ENCODE data around the gene ACTN4.

The ACTN4 gene

DNA sequence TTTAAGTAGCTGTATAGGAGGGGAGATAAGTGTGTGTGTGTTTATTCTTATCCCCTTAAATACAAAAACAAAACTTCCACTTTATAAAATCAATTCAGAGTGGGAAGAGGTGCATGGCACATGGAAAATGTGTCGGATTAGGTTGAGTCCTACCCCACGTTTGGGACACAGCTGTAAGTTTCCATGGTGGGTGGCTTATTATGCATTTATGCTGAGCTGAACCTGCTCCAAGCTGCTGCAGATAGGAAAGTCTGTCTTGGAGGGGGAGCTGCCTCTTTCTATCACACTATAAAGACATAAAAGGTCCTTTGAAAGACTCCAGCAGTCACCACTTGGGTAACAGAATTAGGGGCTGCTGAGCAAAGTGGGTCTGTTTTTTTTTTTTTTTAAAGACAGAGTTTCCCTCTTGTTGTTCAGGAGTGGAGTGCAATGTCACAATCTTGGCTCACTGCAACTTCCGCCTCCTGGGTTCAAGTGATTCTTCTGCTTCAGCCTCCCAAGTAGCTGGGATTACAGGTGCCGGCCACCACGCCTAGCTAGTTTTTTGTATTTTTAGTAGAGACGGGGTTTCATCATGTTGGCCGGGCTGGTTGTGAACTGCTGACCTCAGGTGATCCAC lies 15.2 kb downstream of the ACTN4 start:
- no peak for DNase-seq

DNA sequence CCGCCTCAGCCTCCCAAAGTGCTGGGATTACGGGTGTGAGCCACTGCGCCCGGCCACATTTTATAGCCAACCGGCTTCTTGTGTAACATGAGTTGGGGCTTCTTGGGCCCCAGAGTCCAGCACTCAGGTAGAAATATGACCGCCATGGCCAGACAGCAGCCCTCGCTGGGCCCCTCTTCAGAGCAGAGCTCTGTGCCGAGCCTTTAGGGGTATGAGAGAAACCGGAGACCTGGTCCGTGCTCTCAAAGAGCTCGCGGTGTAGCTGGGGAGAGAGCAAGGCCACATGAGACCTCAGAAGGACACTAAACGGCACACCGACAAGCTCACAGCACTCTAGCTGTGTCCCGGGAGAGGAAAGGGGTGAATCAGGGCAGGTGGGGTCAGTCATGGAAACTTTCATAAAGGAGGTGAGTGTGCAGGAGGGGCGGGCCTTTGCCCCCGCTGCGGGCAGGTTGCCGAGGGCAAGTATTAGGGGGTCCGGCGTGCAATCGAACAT lies 15.8 kb downstream of the ACTN4 start:
- no peak for DNase-seq

GRCh38 chr19:38663957-38664502 lies 16.6 kb downstream of the ACTN4 start:
- DNase-seq = peak; percentile 89

DNA sequence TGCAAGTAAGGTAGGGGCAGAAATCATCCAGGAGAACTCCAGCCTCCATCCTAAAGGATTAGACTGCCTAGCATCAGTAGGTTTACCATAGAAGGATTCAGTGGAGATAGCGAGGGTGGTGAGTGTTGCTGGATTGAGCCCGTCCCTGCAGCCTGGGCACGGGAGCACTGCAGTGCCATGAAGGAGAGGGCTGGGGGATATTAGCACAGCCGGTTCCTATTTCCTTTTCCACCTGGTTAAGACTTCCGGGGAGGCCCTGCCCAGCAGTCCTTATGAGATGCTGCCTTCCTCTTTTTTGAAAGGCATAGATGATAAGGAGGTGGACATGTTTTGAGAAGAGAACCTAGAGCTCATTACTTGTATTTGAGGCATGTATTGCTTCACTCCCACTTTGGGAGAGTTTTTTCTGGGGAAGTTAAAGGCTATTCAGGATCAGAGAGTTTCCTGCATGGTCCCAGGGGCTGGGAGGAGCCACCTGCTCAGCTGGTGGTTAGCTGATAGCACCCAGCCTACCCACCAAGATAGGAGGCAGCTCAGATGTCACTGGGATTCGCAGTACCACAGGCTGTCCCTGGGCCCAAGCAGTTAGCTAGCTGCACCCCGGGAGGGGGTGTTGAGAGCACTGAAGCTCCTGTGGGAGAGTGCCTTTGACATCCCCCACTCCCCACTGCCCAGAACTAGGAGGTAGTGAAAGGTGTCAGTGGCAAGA lies 17.2 kb downstream of the ACTN4 start:
- peak; percentile 98 for DNase-seq

DNA sequence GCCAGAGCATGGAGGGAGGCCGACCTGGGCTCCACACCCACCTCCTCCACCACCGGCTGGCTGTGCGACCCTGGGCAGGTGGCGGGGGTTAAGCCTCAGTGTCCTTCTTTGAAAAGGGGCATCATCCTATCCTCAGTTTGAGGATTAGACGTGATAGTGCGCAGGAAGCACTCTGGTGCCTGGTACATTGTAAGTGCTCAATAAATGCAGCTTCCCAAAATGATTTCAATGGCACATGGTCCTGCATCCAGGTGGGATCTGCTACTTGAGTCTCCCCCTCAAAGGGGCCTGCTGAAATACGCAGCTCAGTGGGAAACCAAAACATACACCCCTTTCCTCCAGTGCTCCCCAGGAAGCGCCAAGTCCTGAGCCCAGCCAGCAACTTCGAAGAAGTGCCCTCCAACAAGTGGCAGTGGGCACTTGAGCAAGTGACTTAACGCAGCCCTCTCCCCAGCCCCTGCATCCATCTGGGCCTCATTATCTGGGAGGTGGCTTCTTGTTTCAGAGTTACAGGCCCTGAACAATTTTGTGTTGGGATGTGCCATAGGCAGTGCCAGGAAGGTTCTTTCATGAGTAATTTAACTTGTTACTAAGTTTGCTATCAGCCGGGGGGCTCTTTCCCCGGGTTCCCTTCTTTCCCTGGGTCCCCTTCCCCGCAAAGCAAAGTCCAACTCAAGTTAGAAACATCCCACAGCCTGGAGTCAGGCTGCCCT lies 17.9 kb downstream of the ACTN4 start:
- no peak for DNase-seq

DNA sequence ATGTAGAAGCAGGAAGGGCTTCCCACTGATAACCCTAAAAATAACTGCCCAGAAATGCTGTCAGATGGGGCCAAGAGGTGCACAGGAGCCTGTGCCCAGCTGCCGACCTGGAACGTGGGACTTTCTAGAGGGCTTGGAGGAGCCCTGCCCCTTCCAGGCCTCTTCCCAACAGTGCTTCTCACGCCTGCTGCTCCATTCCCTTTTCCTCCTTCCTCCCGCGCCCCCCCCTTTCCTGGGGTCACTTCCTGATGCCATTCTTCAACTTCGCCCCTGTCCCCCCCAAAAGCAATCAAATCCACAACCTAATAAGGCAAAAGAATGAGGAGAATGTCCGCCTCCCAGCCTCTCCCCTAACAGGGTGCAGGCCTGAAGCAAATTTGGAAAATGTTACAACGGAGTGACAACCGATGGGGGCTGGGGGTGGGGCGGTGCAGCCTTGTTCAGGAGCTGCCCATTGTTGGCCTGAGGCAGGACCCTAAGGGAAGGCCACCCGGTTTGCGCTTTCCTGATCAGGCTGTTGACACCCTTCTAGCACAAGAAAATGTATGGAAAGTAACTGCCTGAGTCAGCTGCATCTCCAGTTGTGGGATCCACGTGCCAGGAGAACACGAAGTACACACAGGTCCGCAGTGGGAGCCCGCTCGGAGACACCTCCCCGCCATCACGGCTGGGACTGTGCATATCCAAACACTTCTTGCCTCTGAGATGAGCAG lies 18.7 kb downstream of the ACTN4 start:
- no peak for DNase-seq

DNA sequence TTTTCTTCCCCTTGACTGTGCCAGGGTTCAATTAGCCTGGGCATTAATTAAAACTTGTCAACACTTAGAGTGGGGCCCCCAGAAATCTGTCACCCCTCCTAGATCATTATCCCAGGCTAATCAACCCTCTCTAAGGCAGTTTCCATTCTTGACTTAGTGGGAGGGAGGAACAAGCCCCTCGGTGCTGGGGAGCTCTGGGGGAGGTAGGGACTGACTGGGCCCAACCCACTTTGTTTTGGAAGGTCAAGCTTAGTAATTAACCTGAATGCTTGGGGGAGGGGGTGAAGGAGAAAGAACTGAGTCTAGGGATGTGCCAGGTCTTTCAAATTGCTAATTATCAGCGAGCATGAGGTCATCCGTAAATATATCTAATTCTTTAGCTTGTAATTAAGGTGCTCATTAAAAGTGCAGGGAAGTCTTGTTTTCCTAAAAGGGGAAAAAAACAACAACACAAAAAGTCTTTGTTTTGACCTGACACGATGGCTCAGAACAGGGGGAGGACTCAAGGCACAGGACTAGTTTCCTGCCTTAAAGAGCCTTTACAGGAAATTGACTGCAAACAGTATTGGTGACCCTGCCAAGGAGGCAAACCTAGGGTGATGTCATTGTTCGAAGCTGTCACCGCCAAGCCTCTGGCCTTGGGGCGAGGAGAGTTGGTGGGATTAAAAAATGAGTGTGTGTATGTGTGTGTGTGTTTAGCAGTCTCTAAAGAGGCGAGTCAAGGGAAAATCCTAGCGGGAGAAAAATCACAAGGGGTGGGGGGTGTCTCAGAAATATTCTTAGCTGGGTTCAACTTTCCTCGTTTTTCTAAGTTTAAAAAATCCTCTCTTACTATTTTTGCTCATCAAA lies 19.4 kb downstream of the ACTN4 start:
- DNase-seq = no peak

- DNase-seq = no peak
Observed at GRCh38 chr19:38667661-38668171, 20.3 kb downstream of the ACTN4 start.

DNA sequence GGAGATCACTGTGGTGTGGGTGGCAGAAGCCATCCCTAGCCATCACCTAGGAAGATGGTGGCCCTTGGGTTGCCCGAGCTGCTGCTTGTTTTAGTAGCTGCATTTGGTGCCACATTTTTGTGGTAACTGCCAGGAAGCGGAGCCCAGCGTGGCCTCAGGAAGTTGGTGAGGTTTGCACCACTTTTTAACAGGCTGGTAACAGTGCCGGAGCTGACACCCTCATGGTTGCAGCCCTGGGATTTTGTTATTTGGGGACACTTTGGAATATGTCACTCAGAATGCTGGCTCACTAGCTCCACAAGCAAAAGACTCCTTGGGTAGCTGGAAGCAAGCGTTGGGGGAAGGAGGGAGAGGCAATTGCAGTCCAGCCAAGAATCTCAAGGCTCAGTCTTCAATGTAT lies 22.1 kb downstream of the ACTN4 start:
- DNase-seq = no peak

GRCh38 chr19:38670921-38671398 lies 23.5 kb downstream of the ACTN4 start:
- peak; percentile 63 for DNase-seq

- DNase-seq = no peak
Observed at GRCh38 chr19:38671654-38672053, 24.2 kb downstream of the ACTN4 start.

GRCh38 chr19:38673030-38673429 lies 25.6 kb downstream of the ACTN4 start:
- DNase-seq = no peak

DNA sequence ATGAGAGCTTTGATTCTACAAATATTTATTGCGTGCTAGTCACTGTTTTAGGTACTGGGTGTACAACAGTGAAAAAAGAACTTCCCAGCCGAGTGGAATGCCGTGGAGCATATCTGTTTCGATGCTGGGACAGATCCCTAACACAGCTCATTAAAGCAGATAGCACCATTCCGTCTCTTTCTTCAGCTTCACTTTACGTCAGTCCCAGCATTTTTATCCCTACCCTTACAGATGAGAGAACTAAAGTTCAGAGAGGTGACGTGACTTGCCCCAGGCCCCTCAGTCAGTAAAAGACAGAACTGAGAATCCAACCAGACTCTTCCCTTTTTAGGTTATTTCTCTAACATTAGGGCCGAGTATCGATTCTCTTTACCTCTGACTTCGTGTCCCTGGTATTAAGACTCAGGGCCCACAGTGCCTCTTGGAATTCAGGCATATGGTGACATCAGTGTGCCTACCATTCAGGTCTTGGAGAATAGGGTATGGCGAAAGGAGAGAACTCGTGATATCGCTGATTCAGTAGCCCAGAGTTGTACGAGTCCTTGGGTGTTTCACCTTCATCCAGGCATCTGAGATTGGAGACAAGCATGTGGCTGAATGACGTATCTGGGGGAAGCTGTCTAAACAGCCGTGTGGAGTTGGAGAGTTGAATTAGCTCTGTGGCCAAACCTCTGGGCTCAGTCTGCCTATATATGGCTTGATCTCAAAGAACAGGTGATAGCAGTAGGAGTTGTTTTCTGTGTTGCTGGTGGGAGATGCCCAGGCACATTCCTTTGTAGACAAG lies 27.1 kb downstream of the ACTN4 start:
- DNase-seq = peak; percentile 69

DNA sequence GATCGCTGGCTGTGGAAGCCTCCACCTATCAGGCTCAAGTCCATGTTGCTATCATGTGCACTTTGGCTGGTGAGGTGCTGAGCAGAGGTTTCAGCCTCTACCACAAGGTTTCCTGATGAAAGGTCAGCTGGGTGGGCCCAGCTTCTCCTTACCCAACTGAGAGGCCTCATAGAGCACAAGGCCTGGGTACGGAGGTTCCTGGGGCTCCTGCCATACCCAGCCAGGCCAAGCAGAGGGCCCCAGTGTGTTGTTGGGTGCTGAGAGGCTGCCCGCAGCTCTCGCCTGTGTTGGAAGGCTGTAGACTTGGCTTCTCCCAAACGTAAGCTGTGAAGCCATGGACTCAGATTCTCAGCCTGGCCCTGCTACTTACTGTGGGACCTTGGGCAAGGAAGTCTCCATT lies 28.2 kb downstream of the ACTN4 start:
- peak; percentile 91 for DNase-seq

- DNase-seq = peak; percentile 98
Observed at GRCh38 chr19:38676023-38676877, 28.8 kb downstream of the ACTN4 start.

DNA sequence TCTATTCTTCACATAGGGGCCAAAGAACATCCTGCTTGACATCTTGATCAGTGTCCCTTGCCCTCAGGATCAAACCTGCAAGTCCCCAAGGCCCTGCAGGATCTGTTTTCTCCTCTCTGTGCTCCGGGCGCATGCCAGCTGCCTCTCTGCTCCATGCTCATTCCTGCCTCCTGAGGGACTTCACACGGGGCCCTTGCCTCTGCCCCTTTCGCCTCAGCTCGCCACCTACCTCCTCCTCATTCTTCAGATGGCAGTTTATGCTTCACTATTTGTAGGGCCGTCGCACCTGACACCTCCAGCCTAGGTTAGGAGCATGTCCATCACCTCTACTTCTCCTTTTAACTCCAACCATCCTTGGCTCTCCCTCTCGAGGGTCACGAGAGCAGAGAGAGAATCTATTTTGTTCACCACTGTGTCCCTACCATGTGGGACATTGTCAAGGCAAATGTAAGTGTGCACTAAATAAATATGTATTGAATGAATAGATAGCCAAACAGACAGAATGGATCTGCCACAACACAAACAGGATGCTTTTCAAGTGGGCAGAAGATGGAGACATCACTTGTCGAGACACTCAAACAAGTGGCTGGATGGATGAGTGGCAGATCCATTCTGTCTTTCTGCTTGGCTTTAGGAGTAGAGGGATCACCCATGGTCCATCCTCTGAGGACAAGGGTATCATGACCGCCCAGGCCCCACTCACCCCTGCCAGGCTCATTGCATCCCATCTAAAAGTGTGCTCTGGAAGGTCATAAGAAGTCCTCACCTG lies 29.6 kb downstream of the ACTN4 start:
- DNase-seq = peak; percentile 39

DNA sequence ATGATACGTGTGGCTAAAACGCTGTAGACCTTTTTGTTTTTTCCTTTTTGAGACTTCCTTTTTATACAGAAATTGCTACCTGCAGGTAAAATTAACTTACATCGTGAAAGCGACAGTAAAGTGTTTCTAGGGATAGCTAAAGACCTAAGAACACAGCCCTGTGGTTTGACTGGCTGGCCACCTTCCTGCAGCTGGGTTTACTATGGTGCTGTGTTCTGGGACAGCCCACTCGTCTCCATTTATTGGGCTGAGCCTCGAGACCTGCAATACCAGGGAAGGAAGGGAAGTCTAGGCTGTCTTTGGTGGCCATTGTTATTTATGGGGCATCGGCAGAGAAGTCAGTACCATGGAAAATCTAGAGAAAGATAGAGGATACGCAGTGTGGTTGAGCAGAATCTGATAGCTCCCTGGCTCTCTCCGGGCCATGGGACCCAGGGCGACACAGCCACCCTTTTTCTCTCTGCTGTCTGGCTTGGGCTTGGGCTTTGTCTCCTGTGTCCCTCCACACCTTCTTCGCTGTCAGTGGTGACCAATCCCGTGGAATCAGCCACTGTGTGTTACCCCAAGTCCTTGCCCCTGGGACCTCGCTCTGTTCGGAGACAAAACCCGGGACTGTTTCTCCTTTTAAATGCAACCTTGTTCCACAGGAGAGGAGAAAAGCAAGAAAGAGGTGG lies 30.9 kb downstream of the ACTN4 start:
- DNase-seq = peak; percentile 20

DNA sequence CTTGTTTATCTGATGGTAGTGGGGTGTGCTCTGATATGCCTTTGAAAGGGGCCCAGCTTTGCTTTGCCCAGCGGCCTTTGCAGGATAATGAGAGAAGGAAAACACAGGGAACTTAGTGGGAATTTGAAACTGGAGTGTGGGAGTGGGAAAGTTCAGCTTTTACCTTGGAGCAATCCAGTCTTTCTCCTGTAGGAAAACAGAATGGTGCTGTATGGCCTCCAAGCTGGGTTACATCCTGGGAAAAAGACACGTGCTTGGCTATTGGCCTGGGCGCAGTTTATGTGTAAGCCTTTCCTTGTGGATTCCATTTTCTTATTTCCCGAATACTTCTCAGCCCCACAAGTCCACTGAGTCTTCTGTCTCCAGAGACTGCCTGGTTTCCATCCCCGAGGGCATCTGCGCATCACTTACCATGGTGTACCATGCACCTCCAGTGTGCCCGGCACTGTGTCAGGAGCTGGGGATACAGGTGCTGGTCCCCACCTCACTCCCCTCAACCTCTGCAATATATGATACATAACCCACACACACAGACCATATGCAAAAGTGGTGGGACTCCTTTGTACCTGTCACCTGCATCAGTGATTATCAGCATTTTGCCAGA lies 31.5 kb downstream of the ACTN4 start:
- peak; percentile 20 for DNase-seq
